Neuron (in vitro differentiated cells): ENCODE measurements around the gene VENTX.

Experiments used
- H2AFZ ChIP-seq: one replicate; pipeline ENCODE4 v1.6.1; 2013; ENCODE audit warnings: low read depth, mild to moderate bottlenecking, inconsistent platforms, low read length, moderate library complexity
- H3K27me3 ChIP-seq: one replicate; pipeline ENCODE4 v1.6.1; 2013; ENCODE audit warnings: low read length; ENCODE audit not compliant: insufficient read depth
- H3K36me3 ChIP-seq: one replicate; pipeline ENCODE4 v1.6.1; 2013; ENCODE audit warnings: low read length; ENCODE audit not compliant: insufficient read depth
- H3K4me1 ChIP-seq: one replicate; pipeline ENCODE4 v1.6.1; 2013; ENCODE audit warnings: low read length; ENCODE audit not compliant: insufficient read depth
- H3K4me3 ChIP-seq: 2 replicates; pipeline ENCODE4 v1.5.1; 2013; ENCODE audit warnings: mild to moderate bottlenecking, low read length, moderate library complexity
- H3K9me3 ChIP-seq: one replicate; pipeline ENCODE4 v1.6.1; 2013; ENCODE audit warnings: low read length

VENTX gene

DNA sequence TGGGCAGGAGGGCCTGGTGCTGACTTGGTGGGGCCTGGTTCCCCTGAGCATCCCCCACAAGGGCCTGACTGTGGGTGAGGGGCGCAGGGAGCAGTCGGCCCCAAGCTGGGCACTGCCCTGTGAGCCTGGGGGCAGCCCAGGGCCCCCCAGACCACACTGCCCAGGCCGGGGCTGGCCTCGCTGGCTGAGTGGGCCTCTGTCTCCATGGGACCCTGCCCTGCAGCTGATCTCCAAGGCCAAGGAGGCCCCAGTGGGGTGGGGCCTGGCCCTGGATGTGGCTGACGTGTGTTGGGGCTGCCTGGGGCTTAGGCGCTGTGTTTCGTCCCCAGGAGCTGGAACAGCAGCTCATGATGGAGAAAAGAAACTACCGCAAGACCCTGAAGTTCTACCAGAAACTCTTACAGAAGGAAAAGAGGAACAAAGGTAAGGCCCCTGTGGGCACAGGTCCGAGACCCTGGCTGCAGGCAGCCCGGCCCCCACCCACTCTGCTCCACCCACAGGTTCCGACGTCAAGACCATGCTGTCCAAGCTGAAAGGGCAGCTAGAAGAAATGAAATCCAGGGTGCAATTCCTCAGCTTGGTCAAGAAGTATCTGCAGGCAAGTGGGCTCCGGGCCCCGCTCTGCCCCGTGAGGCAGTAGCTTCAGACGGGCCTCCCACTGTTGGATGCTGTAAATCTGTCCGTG, 31.2 kb upstream of the VENTX start:
- Histone ChIP-seq H3K4me3 (no peak overlapping the region), H3K36me3 (no peaks in the 10 kb centered on the region), H3K9me3 (no peaks in the 10 kb centered on the region)

DNA sequence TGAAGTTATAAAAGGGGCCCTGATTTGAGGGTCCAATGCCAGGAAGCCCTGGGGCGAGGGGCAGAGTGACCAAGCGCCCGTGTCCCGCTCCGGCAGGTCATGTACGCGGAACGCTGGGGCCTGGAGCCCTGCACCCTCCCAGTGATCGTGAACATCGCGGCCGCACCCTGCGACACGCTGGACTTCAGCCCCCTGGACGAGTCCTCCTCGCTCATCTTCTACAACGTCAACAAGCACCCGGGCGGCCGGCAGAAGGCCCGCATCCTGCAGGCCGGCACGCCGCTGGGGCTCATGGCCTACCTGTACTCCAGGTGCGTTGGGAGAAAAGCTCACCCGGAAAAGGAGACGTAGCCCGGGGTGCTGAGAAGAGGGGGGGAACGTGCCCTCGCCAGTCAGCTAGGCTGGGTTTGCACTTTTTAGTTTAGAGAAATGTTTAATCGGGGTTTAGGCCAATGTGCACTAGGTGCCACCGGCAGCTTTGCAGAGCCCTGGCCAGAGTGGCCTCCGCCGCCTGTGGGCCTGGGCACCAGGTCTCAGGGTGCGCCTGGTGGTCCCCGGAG, 30.5 kb upstream of the VENTX start:
- Histone ChIP-seq H3K36me3 (no peaks in the 10 kb centered on the region), H3K4me3 (no peak overlapping the region), H3K27me3 (no peaks in the 10 kb centered on the region), H2AFZ (no peak overlapping the region), H3K4me1 (no peaks in the 10 kb centered on the region), H3K9me3 (no peaks in the 10 kb centered on the region)

More for the DNA sequence above, 31.2 kb upstream of the VENTX start:
- Histone ChIP-seq H3K4me1 (no peaks in the 10 kb centered on the region), H2AFZ (no peak overlapping the region), H3K27me3 (no peaks in the 10 kb centered on the region)

GRCh38 chr10:133207627-133208026, 30.0 kb upstream of the VENTX start:
- no peak overlapping the region for H2AFZ ChIP-seq
- no peaks in the 10 kb centered on the region for H3K4me1 ChIP-seq
- H3K36me3 ChIP-seq = no peaks in the 10 kb centered on the region
- no peaks in the 10 kb centered on the region for H3K9me3 ChIP-seq
- no peaks in the 10 kb centered on the region for H3K27me3 ChIP-seq
- no peak overlapping the region for H3K4me3 ChIP-seq

DNA sequence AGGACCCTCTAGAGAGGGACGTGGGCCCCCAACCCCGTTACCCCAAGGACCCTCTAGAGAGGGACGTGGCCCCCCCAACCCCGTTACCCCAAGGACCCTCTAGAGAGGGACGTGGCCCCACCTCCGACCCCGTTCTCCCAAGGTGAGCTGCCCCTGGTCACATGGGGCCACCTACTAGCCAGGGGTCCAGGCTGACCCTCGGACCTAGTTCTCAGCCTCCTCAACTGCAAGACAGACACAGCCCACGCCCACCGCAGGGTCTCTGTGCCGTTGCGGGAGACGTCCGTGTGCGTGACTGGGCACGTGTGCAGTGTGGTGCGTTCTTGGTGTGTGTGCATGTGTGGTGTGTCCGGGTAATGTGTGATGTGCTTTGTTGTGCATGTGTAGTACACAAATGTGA, 29.2 kb upstream of the VENTX start:
- Histone ChIP-seq H2AFZ (no peak overlapping the region), H3K27me3 (no peaks in the 10 kb centered on the region), H3K9me3 (no peaks in the 10 kb centered on the region), H3K4me3 (no peak overlapping the region), H3K4me1 (no peaks in the 10 kb centered on the region), H3K36me3 (no peaks in the 10 kb centered on the region)

DNA sequence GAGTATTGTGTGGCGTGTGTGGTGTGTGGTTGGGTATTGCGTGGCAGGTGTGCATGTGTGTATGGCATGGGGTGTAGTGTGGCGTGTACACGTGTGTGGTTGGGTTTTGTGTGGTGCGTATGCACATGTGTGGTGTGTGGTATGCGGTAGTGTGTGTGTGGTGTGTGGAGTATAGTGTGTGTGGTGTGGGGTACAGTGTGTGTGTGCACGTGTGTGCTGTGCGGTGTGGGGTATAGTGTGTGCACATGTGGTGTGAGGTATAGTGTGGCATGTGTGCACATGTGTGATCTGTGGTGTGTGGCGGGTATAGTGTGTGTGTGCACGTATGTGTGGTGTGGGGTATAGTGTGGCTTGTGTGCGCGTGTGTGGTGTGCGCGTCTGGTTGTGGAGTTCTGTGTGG, 28.5 kb upstream of the VENTX start:
- Histone ChIP-seq H3K9me3 (no peaks in the 10 kb centered on the region), H3K27me3 (no peaks in the 10 kb centered on the region), H3K36me3 (no peaks in the 10 kb centered on the region), H2AFZ (no peak overlapping the region), H3K4me3 (no peak overlapping the region), H3K4me1 (no peaks in the 10 kb centered on the region)

DNA sequence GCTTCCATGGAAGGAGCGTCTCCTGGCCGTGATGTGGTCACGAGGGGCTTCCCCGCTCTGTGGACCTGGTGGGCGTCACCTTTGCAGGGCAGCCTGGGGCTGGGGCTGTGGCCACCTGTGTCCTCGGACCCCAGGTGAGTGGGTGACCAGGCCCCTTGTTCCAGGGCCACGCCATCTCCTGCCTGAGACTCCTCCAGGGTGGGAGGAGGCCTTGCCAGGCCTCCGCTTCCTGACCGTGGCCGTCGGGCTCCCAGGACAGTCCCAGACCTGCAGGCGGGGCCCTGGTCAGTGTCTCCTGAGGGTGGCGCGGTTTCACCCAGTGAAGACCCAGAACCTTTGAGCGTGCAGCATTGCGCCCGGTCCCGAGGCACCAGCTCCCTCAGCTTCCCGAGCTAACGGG, 28.0 kb upstream of the VENTX start:
- H3K27me3 ChIP-seq = no peaks in the 10 kb centered on the region
- no peaks in the 10 kb centered on the region for H3K36me3 ChIP-seq
- H2AFZ ChIP-seq = no peak overlapping the region
- H3K4me3 ChIP-seq = no peak overlapping the region
- no peaks in the 10 kb centered on the region for H3K9me3 ChIP-seq
- H3K4me1 ChIP-seq = no peaks in the 10 kb centered on the region

GRCh38 chr10:133210398-133211140, 27.1 kb upstream of the VENTX start:
- Histone ChIP-seq H3K36me3 (no peaks in the 10 kb centered on the region), H3K27me3 (no peaks in the 10 kb centered on the region), H2AFZ (no peak overlapping the region), H3K4me3 (no peak overlapping the region), H3K9me3 (peaks cover 5% of the 10 kb centered on the region), H3K4me1 (no peaks in the 10 kb centered on the region)

DNA sequence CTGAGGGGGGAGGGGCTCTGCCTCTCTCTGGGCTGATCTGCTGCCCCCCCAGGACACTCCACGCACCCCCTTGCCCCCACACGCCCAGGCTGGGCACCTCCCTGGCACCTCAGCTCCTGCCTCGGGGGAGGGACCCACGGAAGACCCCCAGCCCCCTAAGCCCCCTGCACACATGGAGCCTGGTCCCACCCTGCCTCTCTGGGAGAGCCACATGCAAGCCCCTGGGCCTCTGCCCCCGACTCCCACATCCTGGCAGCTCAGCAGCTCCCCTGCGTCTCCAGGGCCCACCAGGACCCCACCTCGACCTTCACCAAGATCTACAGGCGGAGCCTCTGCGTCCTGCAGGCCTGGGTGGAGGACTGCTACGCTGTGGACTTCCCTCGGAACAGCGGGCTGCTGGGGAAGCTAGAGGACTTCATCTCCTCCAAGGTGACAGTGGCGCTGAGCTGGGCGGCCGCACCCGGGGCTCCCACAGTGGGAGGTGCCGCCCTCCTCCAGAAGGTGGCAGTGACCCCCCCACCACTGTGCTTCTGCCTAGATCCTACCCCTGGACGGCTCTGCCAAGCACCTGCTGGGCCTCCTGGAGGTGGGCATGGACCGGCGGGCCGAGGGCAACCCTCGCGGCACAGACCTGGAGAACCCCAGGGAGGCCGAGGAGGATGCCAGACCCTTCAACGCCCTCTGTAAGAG, 26.4 kb upstream of the VENTX start:
- no peaks in the 10 kb centered on the region for H3K27me3 ChIP-seq
- H3K4me1 ChIP-seq = no peaks in the 10 kb centered on the region
- H2AFZ ChIP-seq = no peak overlapping the region
- H3K36me3 ChIP-seq = no peaks in the 10 kb centered on the region
- H3K4me3 ChIP-seq = no peak overlapping the region
- H3K9me3 ChIP-seq = peaks cover 6% of the 10 kb centered on the region

GRCh38 chr10:133211959-133212852, 25.4 kb upstream of the VENTX start:
- peaks cover 6% of the 10 kb centered on the region for H3K9me3 ChIP-seq
- no peak overlapping the region for H3K4me3 ChIP-seq
- H3K36me3 ChIP-seq = no peaks in the 10 kb centered on the region
- no peaks in the 10 kb centered on the region for H3K27me3 ChIP-seq
- no peaks in the 10 kb centered on the region for H3K4me1 ChIP-seq
- H2AFZ ChIP-seq = no peak overlapping the region

DNA sequence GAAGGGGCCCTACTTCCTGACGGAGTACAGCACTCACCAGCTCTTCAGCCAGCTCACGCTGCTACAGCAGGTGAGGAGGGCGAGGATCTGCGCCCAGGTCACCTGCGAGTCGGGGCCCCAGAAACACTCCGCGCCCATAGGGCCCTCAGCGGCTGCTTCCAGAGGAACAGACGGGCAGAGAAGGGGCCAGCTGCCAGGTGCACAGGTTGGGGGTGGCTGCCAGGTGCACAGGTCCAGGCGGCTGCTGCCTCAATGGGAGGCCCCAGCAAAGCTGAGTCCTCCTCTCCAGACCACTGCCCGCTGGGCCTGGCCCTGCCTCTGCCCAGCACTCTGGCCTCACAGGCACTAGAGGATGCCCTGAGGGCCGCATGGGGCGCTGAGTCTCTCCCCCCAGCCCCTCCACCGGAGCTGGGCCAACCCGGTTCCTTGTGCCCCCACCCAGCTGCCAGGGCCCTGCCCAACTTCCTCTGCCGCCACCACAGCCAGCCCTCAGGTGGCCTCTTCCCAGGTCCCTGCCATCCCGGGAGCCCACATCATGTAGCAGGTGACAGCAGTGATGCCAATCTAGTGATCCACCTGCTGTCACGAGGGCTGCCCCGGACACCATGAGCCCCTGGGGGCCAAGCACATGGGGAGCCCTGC, 24.7 kb upstream of the VENTX start:
- Histone ChIP-seq H3K9me3 (peaks cover 6% of the 10 kb centered on the region), H3K27me3 (no peaks in the 10 kb centered on the region), H3K36me3 (no peaks in the 10 kb centered on the region), H3K4me3 (no peak overlapping the region), H2AFZ (no peak overlapping the region), H3K4me1 (no peaks in the 10 kb centered on the region)

DNA sequence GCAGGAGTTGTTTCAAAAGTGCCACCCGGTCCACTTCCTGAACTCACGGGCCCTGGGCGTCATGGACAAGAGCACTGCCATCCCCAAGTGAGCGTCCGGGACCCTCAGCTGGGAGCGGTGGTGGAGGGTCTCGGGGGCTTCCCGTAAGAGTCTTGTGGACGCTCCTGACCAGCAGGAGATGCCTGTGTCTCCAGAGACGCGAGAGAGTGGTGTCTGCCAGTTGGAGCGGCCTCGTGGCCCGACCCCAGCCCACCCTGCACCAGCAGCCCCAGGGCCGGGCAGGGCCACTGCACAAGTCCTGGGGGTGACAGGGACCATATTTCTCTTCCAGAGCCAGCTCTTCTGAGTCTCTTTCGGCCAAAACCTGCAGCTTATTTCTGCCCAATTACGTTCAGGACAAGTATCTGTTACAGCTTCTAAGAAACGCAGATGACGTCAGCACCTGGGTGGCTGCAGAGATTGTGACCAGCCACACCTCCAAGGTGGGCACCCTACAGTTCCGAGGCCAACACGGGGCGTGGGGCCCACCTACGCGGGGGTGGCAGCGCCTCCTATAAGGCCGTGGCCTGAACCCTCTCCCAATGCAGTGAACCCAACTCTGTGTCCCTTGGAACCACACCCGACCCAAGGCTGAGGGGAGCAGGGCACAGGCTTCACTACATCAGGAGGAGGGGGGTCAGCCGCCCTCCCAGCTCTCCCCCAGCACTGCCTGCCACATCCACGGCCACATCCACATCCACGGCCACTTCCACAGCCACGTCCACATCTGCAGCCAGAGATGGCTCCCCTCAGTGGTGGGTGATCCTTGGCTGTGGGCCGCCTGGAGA, 23.8 kb upstream of the VENTX start:
- peaks cover 6% of the 10 kb centered on the region for H3K9me3 ChIP-seq
- no peak overlapping the region for H3K4me3 ChIP-seq
- no peaks in the 10 kb centered on the region for H3K36me3 ChIP-seq
- H3K27me3 ChIP-seq = peaks cover 3% of the 10 kb centered on the region
- H2AFZ ChIP-seq = no peak overlapping the region
- H3K4me1 ChIP-seq = no peaks in the 10 kb centered on the region
